NCI-H226 (cell line): ENCODE results near the gene LDAH.
A peak's percentile ranks its signal among the peaks of the same experiment; 100 is the strongest.
"Not testable (repeated sequence)": the region's sequence is repeated elsewhere in the genome, so short reads cannot be mapped to it uniquely, and the experiment has no call there.

Experiments used
- DNase-seq: peaks from one replicate; pipeline ENCODE4 v3.0.0-alpha.2; 2015

Gene LDAH

GRCh38 chr2:20717641-20718040, 105.3 kb downstream of the LDAH start:
- no peak for DNase-seq

- not testable (repeated sequence) for DNase-seq
Observed at GRCh38 chr2:20716164-20716563, 106.7 kb downstream of the LDAH start.

GRCh38 chr2:20714412-20714811, 108.5 kb downstream of the LDAH start:
- DNase-seq: not testable (repeated sequence)

GRCh38 chr2:20713585-20713984, 109.3 kb downstream of the LDAH start:
- DNase-seq: not testable (repeated sequence)

- not testable (repeated sequence) for DNase-seq
Observed at GRCh38 chr2:20711641-20712040, 111.3 kb downstream of the LDAH start.

- DNase-seq: no peak
Observed at GRCh38 chr2:20707601-20708000, 115.3 kb downstream of the LDAH start.

- no peak for DNase-seq
Observed at GRCh38 chr2:20706786-20707185, 116.1 kb downstream of the LDAH start.

GRCh38 chr2:20706217-20706616, 116.7 kb downstream of the LDAH start:
- no peak for DNase-seq

- no peak for DNase-seq
Observed at GRCh38 chr2:20704886-20705285, 118.0 kb downstream of the LDAH start.

- peak; percentile 47 for DNase-seq
Observed at GRCh38 chr2:20702563-20702962, 120.3 kb downstream of the LDAH start.

GRCh38 chr2:20698916-20699613, 123.8 kb downstream of the LDAH start:
- DNase-seq: no peak

GRCh38 chr2:20697322-20697934, 125.5 kb downstream of the LDAH start:
- no peak for DNase-seq

GRCh38 chr2:20696366-20696765, 126.5 kb downstream of the LDAH start:
- DNase-seq: no peak

GRCh38 chr2:20693317-20693716, 129.6 kb downstream of the LDAH start:
- no peak for DNase-seq

- no peak for DNase-seq
Observed at GRCh38 chr2:20692081-20692480, 130.8 kb downstream of the LDAH start.

- DNase-seq: no peak
Observed at GRCh38 chr2:20691076-20691734, 131.7 kb downstream of the LDAH start.

- no peak for DNase-seq
Observed at GRCh38 chr2:20689428-20690264, 133.3 kb downstream of the LDAH start.

- no peak for DNase-seq
Observed at GRCh38 chr2:20687260-20687832, 135.6 kb downstream of the LDAH start.

- DNase-seq: no peak
Observed at GRCh38 chr2:20684581-20685063, 138.3 kb downstream of the LDAH start.

- DNase-seq: no peak
Observed at GRCh38 chr2:20682167-20682920, 140.6 kb downstream of the LDAH start.

GRCh38 chr2:20680744-20681375, 142.0 kb downstream of the LDAH start:
- no peak for DNase-seq
